Measurements from ENCODE around the gene PELI1. TPM values are rescaled to one million over a fixed set of nuclear protein-coding genes. Genes with fewer than 3 reads are reported as not detected.
"Not testable (repeated sequence)": the region's sequence is repeated elsewhere in the genome, so short reads cannot be mapped to it uniquely, and the experiment has no call there.

The PELI1 gene
- total RNA-seq, 1 donor: 209 TPM

- H3K4me3 ChIP-seq (ENCODE audit: low read length): no peak overlapping the region
These were observed 49.4 kb downstream of the PELI1 start for GRCh38 chr2:64094663-64095382.

GRCh38 chr2:64093341-64093740, 50.9 kb downstream of the PELI1 start:
- H3K4me3 ChIP-seq (ENCODE audit: low read length): no peak overlapping the region
- no peaks in the 10 kb centered on the region for H3K27me3 ChIP-seq (ENCODE audit: insufficient read depth, low read length)
- H3K9me3 ChIP-seq (ENCODE audit: low read depth, low read length): no peaks in the 10 kb centered on the region
- H3K4me1 ChIP-seq (ENCODE audit: insufficient read depth, low read length): peaks cover 12% of the 10 kb centered on the region

More at GRCh38 chr2:64094663-64095382, 49.4 kb downstream of the PELI1 start:
- peaks cover 12% of the 10 kb centered on the region for H3K4me1 ChIP-seq (ENCODE audit: insufficient read depth, low read length)
- no peaks in the 10 kb centered on the region for H3K9me3 ChIP-seq (ENCODE audit: low read depth, low read length)
- H3K27me3 ChIP-seq (ENCODE audit: insufficient read depth, low read length): no peaks in the 10 kb centered on the region

GRCh38 chr2:64092502-64092901, 51.7 kb downstream of the PELI1 start:
- Histone ChIP-seq H3K4me1 (ENCODE audit: insufficient read depth, low read length) (peaks cover 12% of the 10 kb centered on the region), H3K4me3 (ENCODE audit: low read length) (no peak overlapping the region), H3K27me3 (ENCODE audit: insufficient read depth, low read length) (no peaks in the 10 kb centered on the region), H3K9me3 (ENCODE audit: low read depth, low read length) (no peaks in the 10 kb centered on the region)

GRCh38 chr2:64090264-64090663, 54.0 kb downstream of the PELI1 start:
- H3K4me3 ChIP-seq (ENCODE audit: low read length): no peak overlapping the region
- no peaks in the 10 kb centered on the region for H3K9me3 ChIP-seq (ENCODE audit: low read depth, low read length)
- peaks cover 12% of the 10 kb centered on the region for H3K4me1 ChIP-seq (ENCODE audit: insufficient read depth, low read length)
- no peaks in the 10 kb centered on the region for H3K27me3 ChIP-seq (ENCODE audit: insufficient read depth, low read length)

- H3K27me3 ChIP-seq (ENCODE audit: insufficient read depth, low read length): no peaks in the 10 kb centered on the region
- peaks cover 12% of the 10 kb centered on the region for H3K4me1 ChIP-seq (ENCODE audit: insufficient read depth, low read length)
- no peak overlapping the region for H3K4me3 ChIP-seq (ENCODE audit: low read length)
- no peaks in the 10 kb centered on the region for H3K9me3 ChIP-seq (ENCODE audit: low read depth, low read length)
These were observed 57.7 kb downstream of the PELI1 start for GRCh38 chr2:64086347-64087082.

- H3K9me3 ChIP-seq (ENCODE audit: low read depth, low read length): no peaks in the 10 kb centered on the region
- H3K27me3 ChIP-seq (ENCODE audit: insufficient read depth, low read length): no peaks in the 10 kb centered on the region
- peaks cover 7% of the 10 kb centered on the region for H3K4me1 ChIP-seq (ENCODE audit: insufficient read depth, low read length)
- H3K4me3 ChIP-seq (ENCODE audit: low read length): no peak overlapping the region
These were observed 58.3 kb downstream of the PELI1 start for GRCh38 chr2:64085936-64086335.

GRCh38 chr2:64081046-64081445, 63.2 kb downstream of the PELI1 start:
- no peaks in the 10 kb centered on the region for H3K9me3 ChIP-seq (ENCODE audit: low read depth, low read length)
- no peaks in the 10 kb centered on the region for H3K27me3 ChIP-seq (ENCODE audit: insufficient read depth, low read length)
- H3K4me1 ChIP-seq (ENCODE audit: insufficient read depth, low read length): no peaks in the 10 kb centered on the region
- no peak overlapping the region for H3K4me3 ChIP-seq (ENCODE audit: low read length)

GRCh38 chr2:64080179-64080578, 64.0 kb downstream of the PELI1 start:
- no peak overlapping the region for H3K4me3 ChIP-seq (ENCODE audit: low read length)
- H3K27me3 ChIP-seq (ENCODE audit: insufficient read depth, low read length): no peaks in the 10 kb centered on the region
- no peaks in the 10 kb centered on the region for H3K9me3 ChIP-seq (ENCODE audit: low read depth, low read length)
- H3K4me1 ChIP-seq (ENCODE audit: insufficient read depth, low read length): no peaks in the 10 kb centered on the region

GRCh38 chr2:64079688-64080087, 64.5 kb downstream of the PELI1 start:
- not testable (repeated sequence) for H3K9me3 ChIP-seq (ENCODE audit: low read depth, low read length); H3K4me1 ChIP-seq (ENCODE audit: insufficient read depth, low read length); H3K27me3 ChIP-seq (ENCODE audit: insufficient read depth, low read length); H3K4me3 ChIP-seq (ENCODE audit: low read length)

GRCh38 chr2:64076828-64077227, 67.4 kb downstream of the PELI1 start:
- not testable (repeated sequence) for H3K27me3 ChIP-seq (ENCODE audit: insufficient read depth, low read length); H3K9me3 ChIP-seq (ENCODE audit: low read depth, low read length); H3K4me3 ChIP-seq (ENCODE audit: low read length); H3K4me1 ChIP-seq (ENCODE audit: insufficient read depth, low read length)

GRCh38 chr2:64074616-64075015, 69.6 kb downstream of the PELI1 start:
- H3K4me3 ChIP-seq (ENCODE audit: low read length); H3K4me1 ChIP-seq (ENCODE audit: insufficient read depth, low read length); H3K27me3 ChIP-seq (ENCODE audit: insufficient read depth, low read length): not testable (repeated sequence)

GRCh38 chr2:64067326-64067725, 76.9 kb downstream of the PELI1 start:
- H3K4me1 ChIP-seq (ENCODE audit: insufficient read depth, low read length): no peaks in the 10 kb centered on the region
- H3K9me3 ChIP-seq (ENCODE audit: low read depth, low read length): no peaks in the 10 kb centered on the region
- H3K4me3 ChIP-seq (ENCODE audit: low read length): no peak overlapping the region
- H3K27me3 ChIP-seq (ENCODE audit: insufficient read depth, low read length): no peaks in the 10 kb centered on the region

More at GRCh38 chr2:64074616-64075015, 69.6 kb downstream of the PELI1 start:
- not testable (repeated sequence) for H3K9me3 ChIP-seq (ENCODE audit: low read depth, low read length)

- Histone ChIP-seq H3K27me3 (ENCODE audit: insufficient read depth, low read length) (no peaks in the 10 kb centered on the region), H3K9me3 (ENCODE audit: low read depth, low read length) (no peaks in the 10 kb centered on the region), H3K4me3 (ENCODE audit: low read length) (no peak overlapping the region), H3K4me1 (ENCODE audit: insufficient read depth, low read length) (peaks cover 9% of the 10 kb centered on the region)
These were observed 78.7 kb downstream of the PELI1 start for GRCh38 chr2:64065516-64065915.

- H3K9me3 ChIP-seq (ENCODE audit: low read depth, low read length): no peaks in the 10 kb centered on the region
- peaks cover 9% of the 10 kb centered on the region for H3K4me1 ChIP-seq (ENCODE audit: insufficient read depth, low read length)
- H3K4me3 ChIP-seq (ENCODE audit: low read length): no peak overlapping the region
- H3K27me3 ChIP-seq (ENCODE audit: insufficient read depth, low read length): no peaks in the 10 kb centered on the region
These were observed 80.3 kb downstream of the PELI1 start for GRCh38 chr2:64063924-64064331.

GRCh38 chr2:64063454-64063853, 80.8 kb downstream of the PELI1 start:
- Histone ChIP-seq H3K4me1 (ENCODE audit: insufficient read depth, low read length) (peaks cover 9% of the 10 kb centered on the region), H3K9me3 (ENCODE audit: low read depth, low read length) (no peaks in the 10 kb centered on the region), H3K4me3 (ENCODE audit: low read length) (no peak overlapping the region), H3K27me3 (ENCODE audit: insufficient read depth, low read length) (no peaks in the 10 kb centered on the region)

GRCh38 chr2:64062840-64063239, 81.4 kb downstream of the PELI1 start:
- Histone ChIP-seq H3K9me3 (ENCODE audit: low read depth, low read length) (no peaks in the 10 kb centered on the region), H3K27me3 (ENCODE audit: insufficient read depth, low read length) (no peaks in the 10 kb centered on the region), H3K4me1 (ENCODE audit: insufficient read depth, low read length) (peaks cover 9% of the 10 kb centered on the region), H3K4me3 (ENCODE audit: low read length) (no peak overlapping the region)

All from mononuclear cell (primary cell).